Measurements from ENCODE around the gene STBD1.

DNA sequence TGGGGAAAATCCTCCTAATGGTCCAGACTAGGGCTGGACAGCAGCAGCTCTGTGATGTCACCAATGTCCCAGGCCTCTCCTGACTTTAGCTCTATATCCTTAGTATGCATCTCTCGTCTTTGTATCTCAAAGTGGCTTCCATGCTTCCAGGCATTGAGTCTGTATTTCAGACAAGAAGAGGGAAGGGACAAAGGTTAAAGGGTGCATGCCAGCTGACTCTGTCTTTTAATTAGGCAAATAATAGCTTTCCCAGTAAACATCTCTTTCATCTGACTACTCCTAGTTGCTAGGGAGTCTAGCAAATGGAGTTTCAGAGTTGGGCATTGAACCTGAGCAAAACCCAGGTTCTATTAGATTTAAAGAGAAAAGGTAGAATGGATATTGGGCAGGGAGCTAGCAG lies 49.6 kb upstream of the STBD1 start:
- TF ChIP-seq, protein P1, sequence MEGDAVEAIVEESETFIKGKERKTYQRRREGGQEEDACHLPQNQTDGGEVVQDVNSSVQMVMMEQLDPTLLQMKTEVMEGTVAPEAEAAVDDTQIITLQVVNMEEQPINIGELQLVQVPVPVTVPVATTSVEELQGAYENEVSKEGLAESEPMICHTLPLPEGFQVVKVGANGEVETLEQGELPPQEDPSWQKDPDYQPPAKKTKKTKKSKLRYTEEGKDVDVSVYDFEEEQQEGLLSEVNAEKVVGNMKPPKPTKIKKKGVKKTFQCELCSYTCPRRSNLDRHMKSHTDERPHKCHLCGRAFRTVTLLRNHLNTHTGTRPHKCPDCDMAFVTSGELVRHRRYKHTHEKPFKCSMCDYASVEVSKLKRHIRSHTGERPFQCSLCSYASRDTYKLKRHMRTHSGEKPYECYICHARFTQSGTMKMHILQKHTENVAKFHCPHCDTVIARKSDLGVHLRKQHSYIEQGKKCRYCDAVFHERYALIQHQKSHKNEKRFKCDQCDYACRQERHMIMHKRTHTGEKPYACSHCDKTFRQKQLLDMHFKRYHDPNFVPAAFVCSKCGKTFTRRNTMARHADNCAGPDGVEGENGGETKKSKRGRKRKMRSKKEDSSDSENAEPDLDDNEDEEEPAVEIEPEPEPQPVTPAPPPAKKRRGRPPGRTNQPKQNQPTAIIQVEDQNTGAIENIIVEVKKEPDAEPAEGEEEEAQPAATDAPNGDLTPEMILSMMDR (IDR thresholded peaks at IDR 0.05): no peak
- TF ChIP-seq POLR2A (IDR thresholded peaks at IDR 0.05): no peak
- no peak for TF ChIP-seq POLR2AphosphoS5 (IDR thresholded peaks at IDR 0.05)
